Retinal pigment epithelial cell (primary cell): ENCODE results near the gene MUSK.

ENCODE experiments used
- DNase-seq: peaks from one replicate; pipeline ENCODE4 v3.0.0-alpha.2; 2010; ENCODE audit warnings: low read depth
- H3K4me3 ChIP-seq: 2 replicates; pipeline ENCODE4 v1.5.1; 2011; ENCODE audit warnings: mild to moderate bottlenecking, low read length, control low read depth, moderate library complexity
- TF ChIP-seq, protein P1 (sequence below): conservative IDR thresholded peaks from 2 replicates; pipeline ENCODE4 v1.5.1; 2011; ENCODE audit warnings: low read depth, low read length, control low read depth, inconsistent platforms

The MUSK gene

DNA sequence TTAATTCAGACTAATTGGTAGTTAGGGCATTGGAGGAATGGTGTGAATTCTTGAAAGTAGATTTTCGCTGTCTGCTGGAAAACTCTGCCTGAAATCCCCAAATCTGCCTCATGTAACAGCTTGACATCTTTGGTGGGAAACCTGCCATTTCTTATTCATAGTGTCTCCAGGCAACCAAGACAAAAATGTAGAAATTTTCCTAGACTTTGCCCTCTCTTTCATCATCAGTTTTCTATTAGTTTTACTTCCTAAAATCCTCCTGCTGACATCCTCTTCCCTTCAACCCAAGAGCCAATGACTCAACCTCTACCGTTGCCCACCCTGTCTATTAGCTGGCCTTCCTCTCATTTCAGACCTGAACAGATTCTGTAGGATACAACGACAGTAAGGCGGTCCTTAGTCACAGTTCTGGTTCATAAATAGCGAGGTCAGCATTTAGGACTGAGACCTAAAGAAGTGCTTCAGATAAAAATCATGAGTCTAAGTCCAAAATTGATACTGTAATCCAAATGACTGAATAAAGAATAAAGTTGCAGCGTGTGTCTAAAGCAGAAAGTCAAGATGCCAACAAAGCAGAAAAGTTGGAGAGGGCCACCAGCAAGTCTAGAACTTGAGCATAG, 133.9 kb downstream of the MUSK start:
- peak; percentile 2 for DNase-seq
- TF ChIP-seq, protein P1, sequence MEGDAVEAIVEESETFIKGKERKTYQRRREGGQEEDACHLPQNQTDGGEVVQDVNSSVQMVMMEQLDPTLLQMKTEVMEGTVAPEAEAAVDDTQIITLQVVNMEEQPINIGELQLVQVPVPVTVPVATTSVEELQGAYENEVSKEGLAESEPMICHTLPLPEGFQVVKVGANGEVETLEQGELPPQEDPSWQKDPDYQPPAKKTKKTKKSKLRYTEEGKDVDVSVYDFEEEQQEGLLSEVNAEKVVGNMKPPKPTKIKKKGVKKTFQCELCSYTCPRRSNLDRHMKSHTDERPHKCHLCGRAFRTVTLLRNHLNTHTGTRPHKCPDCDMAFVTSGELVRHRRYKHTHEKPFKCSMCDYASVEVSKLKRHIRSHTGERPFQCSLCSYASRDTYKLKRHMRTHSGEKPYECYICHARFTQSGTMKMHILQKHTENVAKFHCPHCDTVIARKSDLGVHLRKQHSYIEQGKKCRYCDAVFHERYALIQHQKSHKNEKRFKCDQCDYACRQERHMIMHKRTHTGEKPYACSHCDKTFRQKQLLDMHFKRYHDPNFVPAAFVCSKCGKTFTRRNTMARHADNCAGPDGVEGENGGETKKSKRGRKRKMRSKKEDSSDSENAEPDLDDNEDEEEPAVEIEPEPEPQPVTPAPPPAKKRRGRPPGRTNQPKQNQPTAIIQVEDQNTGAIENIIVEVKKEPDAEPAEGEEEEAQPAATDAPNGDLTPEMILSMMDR = no peak
- H3K4me3 ChIP-seq = no peak overlapping the region

GRCh38 chr9:110807956-110808598, 139.5 kb downstream of the MUSK start:
- TF ChIP-seq, protein P1 = no peak
- DNase-seq = no peak
- no peak overlapping the region for H3K4me3 ChIP-seq

GRCh38 chr9:110808599-110808980, 140.0 kb downstream of the MUSK start:
- DNase-seq = no peak
- H3K4me3 ChIP-seq = no peak overlapping the region
- TF ChIP-seq, protein P1 = no peak

DNA sequence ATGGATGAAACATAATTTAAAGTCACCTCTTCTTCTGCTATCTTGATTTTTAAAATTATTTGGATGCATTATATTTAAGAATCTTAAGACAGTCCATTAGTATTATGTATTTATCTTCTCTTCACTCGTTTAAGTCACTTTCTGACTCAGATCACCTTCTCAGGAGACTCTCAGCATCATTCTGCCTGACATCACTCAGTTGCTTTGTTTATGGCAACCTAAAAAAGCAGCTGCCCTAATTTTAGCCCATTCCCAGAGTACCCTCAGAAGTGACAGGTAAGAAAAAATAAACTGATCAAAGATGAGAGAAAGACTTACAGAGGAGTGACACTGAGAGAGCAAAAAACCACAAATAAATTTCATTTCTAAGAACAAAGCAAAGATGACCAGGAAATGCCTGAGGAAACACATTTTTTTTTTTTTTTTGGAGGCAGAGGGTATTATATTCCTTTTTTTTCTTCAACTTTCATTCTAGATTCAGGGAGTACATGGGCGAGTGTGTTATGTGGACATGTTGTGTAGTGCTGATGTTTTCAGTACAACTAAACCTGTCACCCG, 140.5 kb downstream of the MUSK start:
- TF ChIP-seq, protein P1 = no peak
- no peak for DNase-seq
- no peak overlapping the region for H3K4me3 ChIP-seq

GRCh38 chr9:110810262-110810976, 141.8 kb downstream of the MUSK start:
- TF ChIP-seq, protein P1 = no peak
- H3K4me3 ChIP-seq = no peak overlapping the region
- DNase-seq = no peak

DNA sequence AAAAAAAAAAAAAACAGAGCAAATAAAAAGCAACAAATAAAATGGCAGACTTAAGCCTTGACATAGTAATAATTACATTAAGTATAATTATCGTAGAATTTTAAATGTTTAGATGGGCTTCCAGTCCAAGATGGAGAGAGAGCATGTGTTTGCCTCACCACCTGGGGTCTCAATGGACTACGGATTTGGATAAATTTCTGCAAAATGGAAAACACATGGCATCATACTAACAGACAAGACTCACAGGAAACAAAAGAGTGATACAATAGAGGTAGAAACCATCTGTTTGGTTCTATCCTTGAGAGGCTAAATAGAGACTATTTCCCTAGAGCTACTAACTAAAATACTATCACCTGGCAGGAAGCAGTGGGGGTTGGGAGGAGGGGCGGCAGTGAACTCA, 144.3 kb downstream of the MUSK start:
- no peak for DNase-seq
- TF ChIP-seq, protein P1 = no peak
- no peak overlapping the region for H3K4me3 ChIP-seq
